ENCODE data around the gene SUSD1. TPM values are rescaled to one million over a fixed set of nuclear protein-coding genes. Genes with fewer than 3 reads are reported as not detected.
A peak's percentile ranks its signal among the peaks of the same experiment; 100 is the strongest.
"Not testable (repeated sequence)": the region's sequence is repeated elsewhere in the genome, so short reads cannot be mapped to it uniquely, and the experiment has no call there.

SUSD1 gene
- total RNA-seq (2014; rRNA removed; shearing (Covaris generic)): 15.4 and 18.2 TPM in 2 replicates

GRCh38 chr9:112174965-112175795, at the start of gene SUSD1:
SUSD1 (minus strand) TSS chr9:112175297; CDS start chr9:112175235, 62 bp downstream.
- no peak for DNase-seq (ENCODE audit: low spot score)

GRCh38 chr9:112224401-112225289, 49.5 kb upstream of the SUSD1 start:
- peak; percentile 3 for DNase-seq (ENCODE audit: low spot score)

DNA sequence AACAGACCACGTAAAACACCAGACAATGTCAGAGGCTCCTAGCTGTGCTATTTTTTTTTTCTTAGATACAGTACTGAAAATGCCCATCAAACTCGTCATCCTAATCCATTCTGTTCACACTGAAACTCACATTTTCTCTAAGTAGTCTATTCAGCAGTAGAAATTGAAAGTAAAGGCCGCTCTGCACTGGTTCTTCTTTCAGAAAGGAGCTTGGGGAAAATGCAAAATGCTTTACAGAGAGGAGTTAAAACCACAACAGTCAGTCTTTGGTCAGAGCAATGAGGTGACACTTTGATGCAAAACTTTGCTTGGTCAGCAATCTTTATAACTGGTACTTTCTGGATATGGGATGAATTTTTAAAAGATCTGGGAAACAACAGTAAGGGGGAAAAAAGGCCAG, 43.8 kb upstream of the SUSD1 start:
- DNase-seq (ENCODE audit: low spot score): no peak

GRCh38 chr9:112212926-112213325, 37.8 kb upstream of the SUSD1 start:
- DNase-seq (ENCODE audit: low spot score): no peak

DNA sequence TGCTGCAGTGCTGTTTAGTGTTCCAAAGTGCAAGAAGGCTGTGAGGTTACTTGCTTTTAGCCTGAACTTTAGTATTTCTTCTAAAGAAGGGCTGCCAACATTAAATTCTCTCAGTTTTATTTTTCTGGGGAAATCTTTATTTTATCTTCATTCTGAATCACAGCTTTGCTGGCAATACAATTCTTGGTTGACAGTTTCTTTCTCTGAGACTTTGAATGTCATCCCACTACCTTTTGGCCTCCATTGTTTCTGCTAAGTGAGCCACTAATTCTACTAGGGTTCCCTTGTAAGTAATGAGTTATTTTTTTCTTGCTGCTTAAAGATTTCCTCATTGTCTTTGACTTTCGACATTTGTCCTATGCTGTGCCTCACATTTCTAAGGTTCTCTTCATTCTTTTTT, 32.4 kb upstream of the SUSD1 start:
- DNase-seq (ENCODE audit: low spot score): no peak

- DNase-seq (ENCODE audit: low spot score): peak; percentile 55
Observed at GRCh38 chr9:112203536-112203935, 28.4 kb upstream of the SUSD1 start.

DNA sequence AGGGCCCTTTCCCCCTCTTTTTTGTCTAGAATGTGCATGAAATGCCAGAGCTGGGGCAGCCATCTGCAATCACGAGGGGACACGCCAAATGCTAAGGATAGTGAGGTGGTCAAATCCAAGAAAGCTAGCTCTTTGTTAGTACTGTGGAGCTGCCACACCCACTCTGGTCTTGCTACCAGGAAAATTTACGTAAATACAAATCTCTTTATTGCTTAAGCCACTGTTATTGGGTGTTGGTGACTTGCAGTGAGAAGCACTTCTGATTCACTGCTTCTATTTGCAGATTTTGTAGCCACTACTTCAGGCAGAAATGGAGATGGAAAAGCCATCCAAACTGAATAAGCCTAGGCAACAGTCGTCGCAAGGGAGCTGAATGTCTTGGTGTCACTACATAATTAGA, 25.6 kb upstream of the SUSD1 start:
- DNase-seq (ENCODE audit: low spot score): no peak

DNA sequence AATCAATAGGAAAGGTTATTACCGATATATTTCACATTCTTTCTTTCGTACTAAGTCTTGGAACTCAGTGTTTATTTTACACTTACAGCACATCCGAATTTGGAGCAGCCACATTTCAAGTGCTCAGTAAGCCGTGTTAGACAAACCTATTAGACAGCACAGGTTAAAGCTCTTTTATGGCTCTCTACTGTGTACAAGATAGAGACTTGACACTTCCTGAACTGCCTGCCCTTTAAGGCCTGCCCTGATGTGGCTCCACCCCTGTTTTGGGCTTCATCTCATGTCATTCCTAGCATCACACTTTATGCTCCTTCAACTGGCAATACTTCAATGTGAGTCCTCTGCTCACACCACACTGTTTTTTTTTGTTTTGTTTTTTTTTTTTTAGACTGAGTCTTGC, 23.5 kb upstream of the SUSD1 start:
- DNase-seq (ENCODE audit: low spot score): no peak

GRCh38 chr9:112194969-112195431, 19.9 kb upstream of the SUSD1 start:
- no peak for DNase-seq (ENCODE audit: low spot score)

GRCh38 chr9:112193572-112194288, 18.6 kb upstream of the SUSD1 start:
- DNase-seq (ENCODE audit: low spot score): no peak

DNA sequence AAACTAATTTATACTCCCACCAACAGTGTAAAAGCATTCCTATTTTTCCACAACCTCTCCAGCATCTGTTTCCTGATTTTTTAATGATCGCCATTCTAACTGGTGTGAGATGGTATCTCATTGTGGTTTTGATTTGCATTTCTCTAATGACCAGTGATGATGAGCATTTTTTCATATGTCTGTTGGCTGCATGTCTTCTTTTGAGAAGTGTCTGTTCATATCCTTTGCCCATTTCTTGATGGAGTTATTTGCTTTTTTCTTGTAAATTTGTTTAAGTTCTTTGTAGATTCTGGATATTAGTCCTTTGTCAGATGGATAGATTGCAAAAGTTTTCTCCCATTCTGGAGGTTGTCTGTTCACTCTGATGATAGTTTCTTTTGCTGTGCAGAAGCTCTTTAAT, 15.2 kb upstream of the SUSD1 start:
- DNase-seq (ENCODE audit: low spot score): not testable (repeated sequence)

GRCh38 chr9:112188884-112189283, 13.8 kb upstream of the SUSD1 start:
- no peak for DNase-seq (ENCODE audit: low spot score)

GRCh38 chr9:112187404-112187803, 12.3 kb upstream of the SUSD1 start:
- no peak for DNase-seq (ENCODE audit: low spot score)

DNA sequence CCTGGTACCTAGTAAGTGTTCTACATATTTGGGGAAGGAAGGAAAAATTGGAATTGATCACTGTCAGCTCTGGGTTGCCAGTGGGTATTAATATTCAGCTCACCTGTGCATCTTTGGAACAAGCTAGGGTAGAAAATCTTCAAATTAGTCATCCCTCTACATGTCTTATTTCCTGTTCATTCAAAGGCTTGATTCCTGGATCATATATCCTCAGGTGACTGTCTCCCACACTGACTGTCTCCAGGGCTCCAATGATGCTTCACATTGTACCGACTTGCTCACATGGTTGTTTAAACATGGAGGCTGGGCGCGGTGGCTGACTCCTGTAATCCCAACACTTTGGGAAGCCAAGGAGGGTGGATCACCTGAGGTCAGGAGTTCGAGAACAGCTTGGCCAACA, 11.6 kb upstream of the SUSD1 start:
- no peak for DNase-seq (ENCODE audit: low spot score)

DNA sequence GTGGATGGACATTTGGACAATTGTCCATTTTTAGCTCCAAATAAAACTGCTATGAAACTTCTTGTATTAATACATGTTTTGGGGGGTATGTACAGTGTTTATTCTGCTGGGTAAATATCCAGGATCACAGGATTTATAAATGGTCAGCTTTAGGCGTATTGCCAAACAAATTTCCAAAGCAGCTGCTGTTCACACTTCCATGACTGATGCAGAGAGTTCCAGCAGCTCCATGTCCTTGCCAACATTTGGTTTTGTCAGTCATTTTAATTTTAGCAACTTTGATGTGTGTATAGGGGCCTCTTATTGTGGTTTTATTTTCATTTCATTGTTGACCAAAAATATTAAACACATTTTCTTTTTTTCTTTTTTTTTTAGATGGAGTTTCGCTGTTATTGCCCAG, 9.8 kb upstream of the SUSD1 start:
- DNase-seq (ENCODE audit: low spot score): no peak

DNA sequence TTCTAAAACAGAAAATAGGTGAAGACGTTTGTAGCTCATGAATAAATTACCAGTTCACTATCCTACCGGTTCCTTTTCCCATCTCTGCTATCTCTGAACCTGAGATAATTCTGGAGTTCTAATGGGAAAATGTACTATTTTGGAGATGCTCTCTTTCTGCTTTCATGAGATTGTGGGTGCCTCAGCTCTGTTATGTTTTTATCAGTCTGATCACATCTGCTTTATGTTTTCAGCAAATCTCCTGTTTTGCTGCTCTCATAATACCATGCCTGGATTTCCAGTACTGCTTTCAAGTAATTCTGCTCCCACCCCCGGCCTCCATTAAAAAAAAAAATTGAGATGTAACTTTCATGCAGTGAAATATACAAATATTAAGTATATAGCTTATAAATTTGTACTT, 9.1 kb upstream of the SUSD1 start:
- DNase-seq (ENCODE audit: low spot score): no peak

DNA sequence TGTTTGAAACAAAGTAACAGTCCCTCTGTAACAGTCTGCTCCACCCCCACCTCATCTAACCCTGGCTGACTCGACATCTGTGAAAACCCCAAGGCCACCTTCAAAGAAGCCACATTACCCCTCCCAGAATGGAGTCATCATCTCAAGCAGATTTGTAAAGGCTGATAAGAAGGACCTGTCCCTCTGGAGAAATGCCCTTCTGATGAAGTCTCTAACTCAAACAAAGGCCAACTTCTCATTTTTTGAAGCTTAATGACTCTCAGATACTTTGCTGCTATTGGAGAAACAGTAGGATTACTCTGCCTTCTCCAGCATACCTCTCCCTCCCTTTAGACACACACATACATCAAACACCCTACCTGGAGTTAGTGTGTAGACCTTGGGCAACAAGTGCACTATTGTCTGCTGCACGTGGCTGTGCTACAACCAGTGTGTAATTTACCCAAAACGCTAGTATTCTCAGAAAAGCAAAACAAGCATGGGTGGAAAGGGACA, 5.3 kb upstream of the SUSD1 start:
- peak; percentile 26 for DNase-seq (ENCODE audit: low spot score)

DNA sequence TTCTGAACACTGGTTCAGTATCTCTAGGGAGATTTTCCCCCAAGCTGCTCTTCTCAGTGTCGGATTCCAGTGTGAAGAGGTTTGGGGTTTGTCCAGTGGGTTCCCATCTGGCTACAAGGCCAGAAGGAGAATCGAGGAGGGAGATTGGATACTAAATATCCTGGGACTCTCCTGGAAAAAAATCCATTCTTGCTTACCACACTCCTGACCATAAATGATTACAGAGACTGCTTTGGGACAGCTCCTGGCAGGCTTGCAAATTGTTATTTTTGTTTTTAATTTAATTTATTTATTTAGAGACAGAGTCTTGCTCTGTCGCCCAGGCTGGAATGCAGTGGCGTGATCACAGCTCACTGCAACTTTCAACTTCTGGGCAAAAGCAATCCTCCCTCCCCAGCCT, 4.7 kb upstream of the SUSD1 start:
- no peak for DNase-seq (ENCODE audit: low spot score)

GRCh38 chr9:112176524-112176923, 1.4 kb upstream of the SUSD1 start:
- DNase-seq (ENCODE audit: low spot score): peak; percentile 15

DNA sequence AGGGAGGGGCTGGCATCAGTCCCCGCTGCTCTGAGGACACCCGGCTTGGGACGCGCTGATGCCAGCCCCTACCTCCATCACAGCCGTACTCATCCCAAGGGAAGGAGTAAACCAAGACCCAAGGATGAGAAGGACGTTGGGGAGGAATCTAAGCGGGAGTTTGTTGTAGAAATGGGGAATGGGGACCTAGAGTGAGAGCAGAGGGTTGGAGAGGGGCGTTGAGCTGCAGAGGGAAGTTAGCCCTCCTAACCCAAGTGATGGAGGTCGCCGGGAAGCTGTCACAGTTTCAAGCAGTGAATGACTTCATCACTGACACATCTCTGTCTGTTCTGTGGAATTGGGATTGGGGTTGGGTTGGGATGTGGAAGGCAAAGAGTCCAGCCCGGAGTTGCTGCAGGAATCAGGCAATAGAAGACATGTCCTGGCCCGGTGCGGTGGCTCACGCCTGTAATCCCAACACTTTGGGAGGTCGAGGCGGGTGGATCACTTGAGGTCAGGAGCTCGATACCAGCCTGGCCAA, 759 bp upstream of the SUSD1 start:
- no peak for DNase-seq (ENCODE audit: low spot score)

DNA sequence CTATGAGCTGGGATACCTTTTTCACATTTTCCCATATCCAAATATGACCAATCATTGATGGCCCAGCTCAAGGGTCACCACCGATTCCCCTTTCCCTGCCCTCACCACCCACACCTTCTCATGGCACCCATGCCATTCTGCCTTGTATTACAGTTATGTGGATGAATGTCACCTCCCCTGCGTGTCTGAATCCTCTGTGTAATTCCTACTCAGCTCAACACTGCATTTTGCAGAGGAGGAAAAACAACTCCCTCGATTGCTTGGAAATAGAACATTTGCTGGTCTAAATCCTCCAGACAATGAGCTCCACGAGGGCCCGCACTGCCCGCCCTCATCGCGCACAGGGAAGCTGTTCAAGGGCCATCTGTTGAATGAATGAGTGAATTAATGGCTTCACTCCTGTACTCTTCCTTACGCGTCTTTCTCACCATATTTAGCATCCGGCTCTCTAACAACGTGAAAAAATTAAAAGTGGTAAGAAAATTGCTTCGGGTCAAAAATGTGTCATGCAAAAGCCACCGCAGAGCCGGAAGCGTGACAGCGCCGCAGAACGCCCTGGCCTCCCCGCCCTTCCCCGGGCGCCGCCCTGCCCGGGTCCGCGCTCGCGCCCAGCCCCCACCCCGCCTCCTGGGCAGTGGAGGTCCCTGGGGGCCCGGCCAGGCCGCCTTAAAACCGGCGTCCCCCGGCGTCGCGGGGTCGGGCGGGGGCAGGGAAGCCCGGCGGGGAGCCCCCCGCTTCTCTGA, 704 bp downstream of the SUSD1 start:
- DNase-seq (ENCODE audit: low spot score): peak; percentile 47

All from A172 (cell line).